ENCODE results near the gene CCDC186.

The CCDC186 gene

DNA sequence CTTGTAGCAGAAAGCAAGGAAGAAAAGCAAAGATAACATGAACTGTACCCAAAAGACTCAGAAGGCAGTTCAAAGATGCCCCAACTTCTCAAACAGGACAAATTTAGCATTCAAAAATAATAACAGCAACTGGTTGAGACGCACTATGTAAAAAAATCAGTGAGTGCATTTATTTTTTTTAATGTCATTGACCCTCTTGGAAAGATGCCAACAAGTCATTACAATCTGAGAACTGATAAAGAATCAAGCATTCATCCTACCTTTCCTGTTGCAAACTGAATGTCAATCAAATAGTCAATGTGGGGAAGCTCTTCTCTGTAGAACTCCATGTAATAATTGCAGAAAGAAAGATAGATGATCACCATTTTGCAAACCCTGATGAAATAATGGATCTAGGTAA, 1.7 kb upstream of the CCDC186 start:
- no peak overlapping the region for H3K27ac ChIP-seq
- TF ChIP-seq, protein P1, sequence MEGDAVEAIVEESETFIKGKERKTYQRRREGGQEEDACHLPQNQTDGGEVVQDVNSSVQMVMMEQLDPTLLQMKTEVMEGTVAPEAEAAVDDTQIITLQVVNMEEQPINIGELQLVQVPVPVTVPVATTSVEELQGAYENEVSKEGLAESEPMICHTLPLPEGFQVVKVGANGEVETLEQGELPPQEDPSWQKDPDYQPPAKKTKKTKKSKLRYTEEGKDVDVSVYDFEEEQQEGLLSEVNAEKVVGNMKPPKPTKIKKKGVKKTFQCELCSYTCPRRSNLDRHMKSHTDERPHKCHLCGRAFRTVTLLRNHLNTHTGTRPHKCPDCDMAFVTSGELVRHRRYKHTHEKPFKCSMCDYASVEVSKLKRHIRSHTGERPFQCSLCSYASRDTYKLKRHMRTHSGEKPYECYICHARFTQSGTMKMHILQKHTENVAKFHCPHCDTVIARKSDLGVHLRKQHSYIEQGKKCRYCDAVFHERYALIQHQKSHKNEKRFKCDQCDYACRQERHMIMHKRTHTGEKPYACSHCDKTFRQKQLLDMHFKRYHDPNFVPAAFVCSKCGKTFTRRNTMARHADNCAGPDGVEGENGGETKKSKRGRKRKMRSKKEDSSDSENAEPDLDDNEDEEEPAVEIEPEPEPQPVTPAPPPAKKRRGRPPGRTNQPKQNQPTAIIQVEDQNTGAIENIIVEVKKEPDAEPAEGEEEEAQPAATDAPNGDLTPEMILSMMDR (conservative IDR thresholded peaks at IDR 0.05): no peak

DNA sequence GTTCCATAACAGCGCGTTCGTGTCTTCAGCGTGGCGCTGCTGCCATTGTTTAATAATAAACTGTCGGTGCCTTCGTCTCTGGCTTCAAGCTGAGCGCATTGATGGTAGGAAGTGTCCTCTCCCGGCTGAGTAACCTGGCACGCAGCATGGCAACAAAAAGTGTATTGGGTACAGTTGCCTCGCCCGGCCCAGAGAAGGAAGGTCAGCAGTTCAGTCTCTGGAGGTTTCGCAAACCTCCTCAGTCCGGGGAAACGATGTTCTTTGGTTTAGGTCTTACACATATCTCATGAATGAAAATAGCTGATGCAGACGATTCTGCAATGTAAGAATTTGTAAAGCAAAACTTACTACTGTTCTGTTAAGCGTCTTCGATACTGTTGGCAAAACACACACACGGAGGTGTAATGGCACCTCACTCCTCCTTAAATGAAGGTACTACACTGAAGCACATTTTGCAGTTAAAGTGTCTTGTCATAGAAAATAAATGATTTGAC, 739 bp upstream of the CCDC186 start:
- H3K27ac ChIP-seq: peak overlapping the region; percentile 85
- TF ChIP-seq, protein P1 (conservative IDR thresholded peaks at IDR 0.05): no peak

DNA sequence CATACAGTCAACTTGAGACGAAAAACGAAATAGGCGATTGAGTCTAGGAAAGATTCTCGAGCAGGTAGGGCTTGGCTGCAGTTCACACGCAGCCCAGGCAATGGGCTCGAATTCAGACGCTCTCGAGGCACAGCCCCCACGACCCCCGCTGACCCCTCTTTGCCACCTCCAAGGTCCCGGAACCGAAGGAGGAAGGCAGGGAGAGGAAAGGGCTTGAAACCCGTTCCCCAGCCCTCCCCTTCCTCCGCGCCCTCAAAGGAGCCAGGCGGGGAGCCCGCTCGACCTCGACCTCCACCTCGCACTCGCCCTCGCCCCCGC, 441 bp downstream of the CCDC186 start:
- peak overlapping the region; percentile 85 for H3K27ac ChIP-seq

DNA sequence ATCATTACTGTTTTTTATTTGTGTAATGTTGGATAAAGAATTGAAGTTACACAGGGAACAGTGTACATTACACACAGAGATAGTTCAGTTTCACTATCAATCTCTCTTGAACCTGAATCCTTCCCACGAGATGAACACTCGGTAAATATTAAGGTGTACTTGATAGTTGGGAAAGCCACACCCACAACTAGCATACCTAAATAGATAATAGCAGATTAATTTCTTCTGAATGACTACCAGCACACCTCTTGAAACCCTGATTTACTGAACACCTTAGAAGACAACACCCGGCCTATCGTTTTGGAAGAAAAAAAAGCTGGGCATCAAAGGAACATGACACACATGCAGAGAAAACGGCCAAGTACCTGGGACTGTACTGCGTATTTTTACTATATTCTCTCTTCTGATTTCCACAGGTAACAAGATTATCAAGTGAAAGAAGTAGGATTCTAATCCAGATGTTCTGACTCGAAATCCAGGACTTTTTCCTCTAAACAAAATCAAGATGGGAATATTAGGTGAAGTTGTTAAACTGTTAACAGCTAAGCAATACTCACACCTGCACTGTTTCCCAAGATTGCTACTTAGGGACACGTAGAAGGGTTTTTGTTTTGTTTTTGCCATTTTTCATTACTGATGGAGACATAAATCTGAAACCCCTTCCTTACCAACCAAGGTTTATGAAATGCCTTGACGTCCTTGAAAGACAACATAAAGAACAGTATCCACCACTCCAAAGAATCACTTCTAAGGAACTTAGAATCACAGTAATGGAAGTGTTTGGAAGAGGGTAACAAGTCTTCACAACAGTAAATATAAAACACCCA, 1.0 kb downstream of the CCDC186 start:
- H3K27ac ChIP-seq: peak overlapping the region; percentile 85
- TF ChIP-seq, protein P1 (conservative IDR thresholded peaks at IDR 0.05): no peak

More for the DNA sequence above, 441 bp downstream of the CCDC186 start:
- TF ChIP-seq, protein P1 (conservative IDR thresholded peaks at IDR 0.05): no peak

DNA sequence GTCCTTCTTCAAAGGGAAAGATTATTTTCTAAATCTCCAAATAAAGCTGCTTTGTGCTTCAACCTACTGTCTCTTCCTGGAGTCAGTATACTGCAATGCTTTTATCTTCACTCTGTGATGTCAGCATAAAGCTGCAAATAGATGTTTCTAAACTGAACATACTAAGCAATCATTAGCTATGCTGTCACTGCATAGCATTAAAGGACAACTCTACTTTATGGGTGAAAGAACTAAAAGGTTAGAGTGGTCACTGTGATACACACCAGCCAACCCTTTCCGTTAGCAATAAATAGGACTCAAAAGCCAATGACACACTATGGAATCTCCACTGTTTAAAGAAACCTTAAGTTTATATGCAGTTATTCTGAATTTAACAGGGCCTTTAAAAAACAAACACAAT, 1.8 kb downstream of the CCDC186 start:
- TF ChIP-seq, protein P1 (conservative IDR thresholded peaks at IDR 0.05): no peak
- H3K27ac ChIP-seq: peak overlapping the region; percentile 85

DNA sequence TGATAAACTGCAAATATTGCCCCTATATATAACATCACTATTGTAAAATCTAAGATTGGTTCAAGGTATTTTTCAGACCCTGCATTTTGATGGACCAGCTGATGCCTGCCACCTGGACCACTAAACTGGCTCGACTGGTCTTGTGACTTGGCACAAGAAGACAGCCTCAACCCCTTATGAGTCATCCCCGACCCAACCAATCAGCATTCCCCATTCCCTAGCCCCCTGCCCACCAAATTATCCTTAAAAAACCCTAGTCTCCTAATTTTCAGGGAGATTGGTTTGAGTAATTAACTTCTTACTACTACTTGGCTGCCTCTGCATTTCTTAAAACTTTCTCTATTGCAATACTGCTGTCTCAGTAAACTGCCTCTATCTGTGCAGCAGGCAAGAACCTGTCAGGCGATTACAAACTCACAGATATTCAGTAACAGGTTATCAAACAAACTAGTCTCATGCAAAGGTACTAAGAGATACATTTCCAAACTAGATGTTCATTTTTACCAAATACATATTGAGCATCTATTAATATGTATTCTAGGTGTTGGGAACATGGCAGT, 5.5 kb downstream of the CCDC186 start:
- H3K27ac ChIP-seq: peak overlapping the region; percentile 92; the same call in 1 of the 2 replicates
- TF ChIP-seq, protein P1 (conservative IDR thresholded peaks at IDR 0.05): no peak

DNA sequence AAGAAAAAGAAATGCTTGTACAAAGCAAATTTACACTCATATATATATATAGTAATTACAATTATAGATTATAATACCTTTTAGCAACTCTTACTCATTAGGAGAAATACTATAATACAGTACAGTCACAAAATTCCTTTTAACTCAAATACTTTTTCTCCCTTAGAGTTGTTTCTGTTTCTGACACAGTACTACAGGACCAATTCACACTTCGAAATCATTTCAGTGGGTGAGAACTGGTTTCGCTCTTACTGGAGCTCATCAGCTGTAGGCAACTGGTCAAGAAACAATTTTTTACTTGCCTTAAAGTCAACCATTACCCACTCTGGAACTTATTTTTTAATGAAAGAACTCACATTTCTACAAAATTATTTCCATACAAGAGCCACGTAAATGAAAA, 6.0 kb downstream of the CCDC186 start:
- peak overlapping the region; percentile 92 for H3K27ac ChIP-seq
- TF ChIP-seq, protein P1 (conservative IDR thresholded peaks at IDR 0.05): no peak
